GM12872 (cell line): ENCODE data around the gene WHRN.

ENCODE experiments used
- TF ChIP-seq, protein P1 (sequence below): IDR thresholded peaks from 3 replicates; pipeline ENCODE4 v1.5.1; 2011; ENCODE audit warnings: low read depth, mild to moderate bottlenecking, low read length, moderate library complexity; ENCODE audit not compliant: insufficient read depth

The WHRN gene

DNA sequence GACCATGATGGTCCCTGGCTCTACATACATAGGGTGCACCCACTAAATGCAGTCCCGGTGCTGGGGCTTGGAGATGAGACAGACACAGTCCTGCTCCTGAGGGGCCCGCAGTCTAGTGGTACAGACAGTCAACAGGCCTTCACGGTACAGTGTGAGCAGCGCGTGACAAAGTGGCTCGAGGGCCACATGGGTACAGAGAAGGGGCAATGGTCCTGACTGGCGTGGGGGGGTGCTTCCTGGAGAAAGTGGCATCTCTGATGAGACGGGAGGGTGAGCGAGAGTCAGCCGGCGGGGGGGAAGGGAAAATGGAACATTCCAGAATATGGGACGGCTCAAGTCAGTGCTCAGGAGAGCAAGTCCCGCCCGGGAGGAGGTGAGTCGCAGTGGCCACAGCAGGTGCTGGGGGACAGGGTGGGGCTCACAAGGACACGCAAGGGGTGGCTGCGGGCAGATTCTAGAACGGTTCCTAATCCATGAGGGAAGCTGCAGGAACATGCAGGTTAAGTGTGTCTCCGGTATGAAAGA lies 38.0 kb downstream of the WHRN start:
- TF ChIP-seq, protein P1, sequence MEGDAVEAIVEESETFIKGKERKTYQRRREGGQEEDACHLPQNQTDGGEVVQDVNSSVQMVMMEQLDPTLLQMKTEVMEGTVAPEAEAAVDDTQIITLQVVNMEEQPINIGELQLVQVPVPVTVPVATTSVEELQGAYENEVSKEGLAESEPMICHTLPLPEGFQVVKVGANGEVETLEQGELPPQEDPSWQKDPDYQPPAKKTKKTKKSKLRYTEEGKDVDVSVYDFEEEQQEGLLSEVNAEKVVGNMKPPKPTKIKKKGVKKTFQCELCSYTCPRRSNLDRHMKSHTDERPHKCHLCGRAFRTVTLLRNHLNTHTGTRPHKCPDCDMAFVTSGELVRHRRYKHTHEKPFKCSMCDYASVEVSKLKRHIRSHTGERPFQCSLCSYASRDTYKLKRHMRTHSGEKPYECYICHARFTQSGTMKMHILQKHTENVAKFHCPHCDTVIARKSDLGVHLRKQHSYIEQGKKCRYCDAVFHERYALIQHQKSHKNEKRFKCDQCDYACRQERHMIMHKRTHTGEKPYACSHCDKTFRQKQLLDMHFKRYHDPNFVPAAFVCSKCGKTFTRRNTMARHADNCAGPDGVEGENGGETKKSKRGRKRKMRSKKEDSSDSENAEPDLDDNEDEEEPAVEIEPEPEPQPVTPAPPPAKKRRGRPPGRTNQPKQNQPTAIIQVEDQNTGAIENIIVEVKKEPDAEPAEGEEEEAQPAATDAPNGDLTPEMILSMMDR: no peak

DNA sequence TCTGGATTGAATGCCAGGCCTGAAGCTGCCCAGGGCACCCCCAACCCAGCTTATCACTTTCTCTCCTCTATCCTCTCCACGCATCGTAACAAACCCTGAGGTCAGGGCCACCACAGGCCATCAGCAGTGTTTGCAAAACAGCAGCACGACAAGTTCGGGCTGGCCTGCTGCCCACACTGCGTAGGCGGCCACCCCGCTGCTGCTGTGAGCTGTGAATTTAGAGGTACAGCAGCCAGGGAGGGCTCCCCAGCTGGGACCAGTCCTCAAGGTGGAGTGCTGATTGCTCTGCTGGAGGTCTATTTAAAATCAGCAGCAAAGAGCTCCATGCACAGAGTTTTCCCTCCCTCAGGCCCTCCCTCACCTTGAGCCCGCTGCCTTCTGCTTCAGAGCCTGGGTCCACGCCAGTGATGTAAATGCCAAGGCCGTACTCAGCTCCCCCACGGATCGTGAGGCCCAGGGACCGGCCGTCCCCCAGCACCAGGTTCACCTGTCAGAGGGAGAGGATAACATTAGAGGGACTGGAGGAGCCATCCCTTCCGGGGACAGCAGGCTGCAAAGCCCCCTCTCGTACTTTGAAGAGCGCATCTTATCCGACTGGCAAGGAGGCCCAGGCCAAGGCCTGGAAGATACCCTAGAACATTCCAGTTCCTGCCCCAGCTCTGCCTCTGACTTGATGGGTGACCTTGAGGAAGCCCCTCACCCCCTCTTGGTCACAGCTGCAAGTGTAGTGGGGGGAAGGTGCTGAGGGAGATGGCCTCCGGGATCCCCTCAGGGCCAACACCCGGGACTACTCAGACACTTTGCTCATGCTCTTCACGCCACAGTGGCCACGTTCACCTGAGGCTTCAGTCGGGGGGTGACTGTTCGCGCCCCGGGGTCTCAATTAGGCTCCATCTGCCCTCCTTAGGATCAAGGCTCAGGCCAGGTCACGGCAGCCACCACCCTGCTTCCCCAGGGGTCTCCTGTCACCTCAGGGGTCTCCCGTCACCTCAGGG lies 39.1 kb downstream of the WHRN start:
- TF ChIP-seq, protein P1: no peak

- TF ChIP-seq, protein P1: no peak
Measured at GRCh38 chr9:114465417-114465816, 39.9 kb downstream of the WHRN start.

- TF ChIP-seq, protein P1: no peak
Measured at GRCh38 chr9:114464281-114465051, 40.8 kb downstream of the WHRN start.

DNA sequence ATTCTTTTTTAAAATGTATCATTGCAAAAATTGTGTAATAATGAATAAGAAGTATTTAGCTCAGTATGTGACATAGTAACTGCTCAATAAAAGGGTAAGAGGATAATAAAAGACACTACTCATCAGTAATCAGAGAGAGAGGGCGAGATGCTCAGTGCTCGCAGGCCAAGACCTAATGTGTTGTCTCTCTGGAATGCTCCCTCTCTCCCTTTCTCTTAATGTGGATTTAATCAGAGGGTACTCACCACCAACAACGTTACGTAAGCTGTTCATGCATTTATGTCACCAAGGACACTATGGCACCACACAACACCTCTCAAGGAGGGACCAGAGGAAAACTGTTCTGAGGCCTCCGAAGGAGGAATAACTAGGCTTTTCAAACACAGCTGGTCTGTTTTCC lies 42.5 kb downstream of the WHRN start:
- TF ChIP-seq, protein P1: no peak

GRCh38 chr9:114461468-114461867 lies 43.8 kb downstream of the WHRN start:
- TF ChIP-seq, protein P1: no peak
